ENCODE measurements around the gene UBA7.

GRCh38 chr3:49792371-49793150 lies 21.2 kb downstream of the UBA7 start:
- TF ChIP-seq POLR2A (IDR thresholded peaks at IDR 0.05; ENCODE audit: low read depth, low read length) = no peak
- no peak for TF ChIP-seq POLR2AphosphoS5 (IDR thresholded peaks at IDR 0.05; ENCODE audit: insufficient read depth, low read depth, low read length)
- TF ChIP-seq EZH2 (IDR thresholded peaks at IDR 0.05; ENCODE audit: borderline replicate concordance, low read depth, low read length, severe bottlenecking) = no peak
- no peak for TF ChIP-seq CTCF (IDR thresholded peaks at IDR 0.05; ENCODE audit: extremely low read depth in 1 of 2, insufficient read depth in 1 of 2, low read depth in 1 of 2, low read length in 2 of 2)
- no peak for TF ChIP-seq GATA2 (IDR thresholded peaks at IDR 0.05; ENCODE audit: insufficient read depth, insufficient read length, low read depth, low read length)
- TF ChIP-seq MAX (IDR thresholded peaks at IDR 0.05; ENCODE audit: insufficient read depth, insufficient read length) = no peak
- no peak for TF ChIP-seq MYC (IDR thresholded peaks at IDR 0.05; ENCODE audit: low read depth, low read length)
- no peak for TF ChIP-seq JUN (IDR thresholded peaks at IDR 0.05; ENCODE audit: borderline replicate concordance, insufficient read depth, insufficient read length, low read depth)
